Sigmoid colon (tissue), 7 donors: Measurements from ENCODE around the gene PCAT6. TPM values are rescaled to one million over a fixed set of nuclear protein-coding genes. Genes with fewer than 3 reads are reported as not detected.
"Not testable (repeated sequence)": the region's sequence is repeated elsewhere in the genome, so short reads cannot be mapped to it uniquely, and the experiment has no call there.

ENCODE experiments used
- DNase-seq: peaks from one replicate; pipeline ENCODE4 v3.0.0-alpha.2; 2019
- H3K27ac ChIP-seq, 4 donors: fragments of 200-600 bp; sonication (generic); one replicate each; pipeline ENCODE4 v1.5.1; 2016 to 2019; ENCODE audit warnings: mild to moderate bottlenecking in 1 of 4
- H3K27me3 ChIP-seq, 3 donors: fragments of 200-600 bp; sonication (generic); one replicate each; pipeline ENCODE4 v1.5.1; 2019; ENCODE audit warnings: mild to moderate bottlenecking in 1 of 3
- H3K36me3 ChIP-seq, 4 donors: fragments of 200-600 bp; sonication (generic); one replicate each; pipeline ENCODE4 v1.5.1; 2016 to 2019
- H3K4me1 ChIP-seq, 4 donors: fragments of 200-600 bp; sonication (generic); one replicate each; pipeline ENCODE4 v1.5.1; 2017 to 2019
- H3K4me3 ChIP-seq, 4 donors: fragments of 200-600 bp; sonication (generic); one replicate each; pipeline ENCODE4 v1.5.1; 2017 to 2019; ENCODE audit warnings: mild to moderate bottlenecking in 2 of 4, moderate library complexity in 1 of 4
- H3K9me3 ChIP-seq, 4 donors: fragments of 200-600 bp in 3 of 4; sonication (generic) in 3 of 4; one replicate each; pipeline versions ENCODE4 v1.5.1 to v1.6.1; 2013 to 2019
- CTCF ChIP-seq, 4 experiments: fragments of 450-650 bp in 3 of 4; fragments of 200-600 bp in 1 of 4; IDR thresholded peaks; one replicate each; pipeline ENCODE4 v1.5.1; 2016 to 2019; ENCODE audit warnings: antibody characterized with exemption in 4 of 4, mild to moderate bottlenecking in 3 of 4, moderate library complexity in 2 of 4
- EP300 ChIP-seq, 4 donors: sonication (generic); formaldehyde crosslinking; IDR thresholded peaks; one replicate each; pipeline ENCODE4 v1.6.1; 2017; ENCODE audit warnings: antibody characterized with exemption in 4 of 4
- POLR2A ChIP-seq, 2 donors: fragments of 450-650 bp; IDR thresholded peaks; one replicate each; pipeline ENCODE4 v1.6.1; 2016; ENCODE audit warnings: antibody characterized with exemption in 2 of 2, mild to moderate bottlenecking in 2 of 2, moderate library complexity in 2 of 2
- POLR2AphosphoS5 ChIP-seq, 4 donors: sonication (generic); formaldehyde crosslinking; IDR thresholded peaks; one replicate each; pipeline ENCODE4 v1.6.1; 2017; ENCODE audit warnings: antibody characterized with exemption in 4 of 4
- WGBS, 2 donors: extraction: QIAGEN DNeasy Blood & Tissue Kit; methylation state at CpG; one replicate each; pipeline ENCODE4 v1.1.7; 2013; 5-methylcytosine and 5-hydroxymethylcytosine counted together
- intact Hi-C: fragments of 100-400 bp; cut with DNase I; formaldehyde crosslinking; loops from one replicate; pipeline ENCODE4 v1.15.1; 2023
- polyA plus RNA-seq, 3 donors: library from polyadenylated mRNA; stranded (reverse); fragments of 200-250 nt; gene quantifications; one replicate each; pipeline ENCODE4 v1.2.3, GENCODE V29; 2013
- total RNA-seq, 4 donors: library from RNA; depleted of rRNA; stranded (reverse); fragments of >200 nt; gene quantifications; one replicate each; pipeline ENCODE4 v1.1.0, GENCODE V29; 2016
- donor health status: healthy with polysubstance abuse.
- donor health status: Bipolar disorder and iron deficiency.
- donor health status: healthy.

Gene PCAT6
- total and polyA plus RNA-seq, 7 donors: 1.6 to 1.7 TPM; not detected in 5

- DNase-seq: no peak
- H3K27me3 ChIP-seq: no peaks in the 10 kb centered on the region
These were observed 16.6 kb upstream of the PCAT6 start for GRCh38 chr1:202794051-202794740.

GRCh38 chr1:202794931-202795330 lies 15.8 kb upstream of the PCAT6 start:
- DNase-seq, H3K9me3 ChIP-seq, intact Hi-C loops, H3K4me3 ChIP-seq, H3K36me3 ChIP-seq, H3K4me1 ChIP-seq, H3K27me3 ChIP-seq, H3K27ac ChIP-seq: not testable (repeated sequence)
- 26 to 59% methylated on average over 6 of the region's 6 CpGs for WGBS, 2 donors

More at GRCh38 chr1:202794051-202794740, 16.6 kb upstream of the PCAT6 start:
- Histone ChIP-seq H3K4me1 (peaks cover 0 to 6% (median 6%) of the 10 kb centered on the region in 4 donors), H3K4me3 (no peak overlapping the region), H3K36me3 (no peaks in the 10 kb centered on the region), H3K9me3 (no peaks in the 10 kb centered on the region), H3K27ac (no peak overlapping the region)
- intact Hi-C loops: no loop called here
- TF ChIP-seq POLR2AphosphoS5 (IDR thresholded peaks at IDR 0.05) (no peak), CTCF (IDR thresholded peaks at IDR 0.05) (no peak), EP300 (IDR thresholded peaks at IDR 0.05) (no peak), POLR2A (IDR thresholded peaks at IDR 0.05) (no peak)

GRCh38 chr1:202796670-202797069 lies 14.1 kb upstream of the PCAT6 start:
- 95 to 96% methylated on average over 7 of the region's 7 CpGs for WGBS, 2 donors
- no peak for TF ChIP-seq POLR2AphosphoS5 (IDR thresholded peaks at IDR 0.05)
- no peak for TF ChIP-seq POLR2A (IDR thresholded peaks at IDR 0.05)
- TF ChIP-seq CTCF (IDR thresholded peaks at IDR 0.05): no peak
- TF ChIP-seq EP300 (IDR thresholded peaks at IDR 0.05): no peak
- Histone ChIP-seq H3K9me3 (no peaks in the 10 kb centered on the region), H3K36me3 (no peaks in the 10 kb centered on the region), H3K4me3 (no peak overlapping the region), H3K27me3 (no peaks in the 10 kb centered on the region), H3K4me1 (peaks cover 0 to 10% (median 5%) of the 10 kb centered on the region in 4 donors), H3K27ac (no peak overlapping the region)
- intact Hi-C loops: no loop called here
- no peak for DNase-seq

- Histone ChIP-seq H3K9me3 (no peaks in the 10 kb centered on the region), H3K4me1 (peaks cover 0 to 17% (median 13%) of the 10 kb centered on the region in 4 donors), H3K4me3 (no peak overlapping the region), H3K36me3 (no peaks in the 10 kb centered on the region), H3K27me3 (no peaks in the 10 kb centered on the region), H3K27ac (no peak overlapping the region)
- TF ChIP-seq POLR2AphosphoS5 (IDR thresholded peaks at IDR 0.05) (no peak), EP300 (IDR thresholded peaks at IDR 0.05) (no peak), CTCF (IDR thresholded peaks at IDR 0.05) (no peak), POLR2A (IDR thresholded peaks at IDR 0.05) (no peak)
- 86 to 92% methylated on average over 4 of the region's 4 CpGs for whole genome bisulfite sequencing, 2 donors
- no peak for DNase-seq
- intact Hi-C loops: no loop called here
These were observed 12.5 kb upstream of the PCAT6 start for GRCh38 chr1:202798260-202798659.

- TF ChIP-seq CTCF (IDR thresholded peaks at IDR 0.05) (no peak), EP300 (IDR thresholded peaks at IDR 0.05) (no peak), POLR2AphosphoS5 (IDR thresholded peaks at IDR 0.05) (no peak), POLR2A (IDR thresholded peaks at IDR 0.05) (no peak)
- Histone ChIP-seq H3K27me3 (no peaks in the 10 kb centered on the region), H3K27ac (no peak overlapping the region), H3K4me1 (peaks cover 0 to 22% (median 15%) of the 10 kb centered on the region in 4 donors), H3K9me3 (no peaks in the 10 kb centered on the region), H3K4me3 (no peak overlapping the region), H3K36me3 (no peaks in the 10 kb centered on the region)
- DNase-seq: no peak
- intact Hi-C loops: no loop called here
- 81 to 84% methylated on average over 6 of the region's 6 CpGs for WGBS, 2 donors
These were observed 11.9 kb upstream of the PCAT6 start for GRCh38 chr1:202798792-202799331.
